Peyer's patch (tissue), 4 donors: ENCODE data around the gene KATNAL1.

ENCODE experiments used
- CTCF ChIP-seq, 6 experiments: fragments of 450-650 bp in 4 of 6; fragments of 200-600 bp in 2 of 6; sonication (generic) in 1 of 6; IDR thresholded peaks; one replicate each; pipeline ENCODE4 v1.5.1; 2017 to 2019; ENCODE audit warnings: antibody characterized with exemption in 6 of 6, mild to moderate bottlenecking in 3 of 6, moderate library complexity in 1 of 6
- POLR2A ChIP-seq, 2 donors: fragments of 450-650 bp; IDR thresholded peaks; one replicate each; pipeline ENCODE4 v1.5.1; 2017; ENCODE audit warnings: antibody characterized with exemption in 2 of 2, mild to moderate bottlenecking in 2 of 2, moderate library complexity in 2 of 2

GRCh38 chr13:30276178-30276577 lies 31.2 kb downstream of the KATNAL1 start:
- TF ChIP-seq POLR2A (IDR thresholded peaks at IDR 0.05): no peak
- no peak for TF ChIP-seq CTCF (IDR thresholded peaks at IDR 0.05)
